Neural progenitor cell (in vitro differentiated cells): ENCODE results near the gene HBG2.

ENCODE experiments used
- CTCF ChIP-seq: fragments of 200-600 bp; sonication (generic); IDR thresholded peaks from 2 replicates; pipeline ENCODE4 v1.5.1; 2017; ENCODE audit warnings: antibody characterized with exemption, mild to moderate bottlenecking
- EZH2 ChIP-seq: fragments of 200-600 bp; sonication (generic); IDR thresholded peaks from 2 replicates; pipeline ENCODE4 v1.6.1; 2017; ENCODE audit warnings: antibody characterized with exemption, mild to moderate bottlenecking, moderate library complexity

DNA sequence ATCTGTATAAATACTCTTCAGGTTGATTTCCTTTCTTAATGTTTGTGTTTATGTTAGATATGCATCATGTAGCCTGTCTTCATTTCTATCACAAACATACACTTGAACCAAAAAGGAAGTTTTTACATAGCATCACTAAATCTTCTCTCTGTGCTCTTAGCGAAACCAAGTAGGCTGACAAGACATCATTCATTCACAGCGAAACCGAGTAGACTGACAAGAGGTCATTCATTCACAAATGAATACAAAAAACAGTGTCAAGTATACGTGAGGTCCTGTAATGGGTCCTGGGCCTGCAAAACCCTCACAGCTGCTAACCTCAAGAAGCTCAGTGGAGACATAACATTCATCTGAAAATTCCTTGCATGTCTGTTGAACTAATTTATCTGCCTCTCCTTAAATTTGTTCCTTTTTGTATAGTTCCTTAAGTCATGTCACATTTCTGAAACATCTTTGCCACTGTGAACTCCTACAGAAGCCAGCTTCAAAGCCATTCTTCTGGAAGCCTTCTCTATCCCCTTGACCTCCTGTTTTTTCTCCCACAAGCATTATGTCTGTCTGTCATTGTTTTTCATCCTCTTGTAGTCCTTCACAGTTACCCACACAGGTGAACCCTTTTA lies 25.0 kb upstream of the HBG2 start:
- TF ChIP-seq CTCF (no peak), EZH2 (no peak)
